GM18909 (cell line): ENCODE data around the gene ABHD17C.

ENCODE experiments used
- ATAC-seq: cut with Tn5 transposase; IDR thresholded peaks from one replicate; pipeline ENCODE4 v1.9.1; 2021; ENCODE audit warnings: mild to moderate bottlenecking; ENCODE audit not compliant: unreplicated experiment, poor library complexity

ABHD17C gene

GRCh38 chr15:80779658-80780415 lies 84.7 kb downstream of the ABHD17C start:
- no peak for ATAC-seq

- ATAC-seq = no peak
Observed at GRCh38 chr15:80780416-80781221, 85.5 kb downstream of the ABHD17C start.

- no peak for ATAC-seq
Observed at GRCh38 chr15:80783260-80783659, 88.2 kb downstream of the ABHD17C start.

- no peak for ATAC-seq
Observed at GRCh38 chr15:80785335-80785734, 90.2 kb downstream of the ABHD17C start.

GRCh38 chr15:80785811-80786354 lies 90.8 kb downstream of the ABHD17C start:
- ATAC-seq = no peak

- ATAC-seq = no peak
Observed at GRCh38 chr15:80787316-80787715, 92.2 kb downstream of the ABHD17C start.

- ATAC-seq = no peak
Observed at GRCh38 chr15:80788536-80788935, 93.4 kb downstream of the ABHD17C start.

GRCh38 chr15:80789296-80789695 lies 94.2 kb downstream of the ABHD17C start:
- ATAC-seq = no peak

- ATAC-seq = no peak
Observed at GRCh38 chr15:80789796-80790195, 94.7 kb downstream of the ABHD17C start.

- ATAC-seq = no peak
Observed at GRCh38 chr15:80790236-80790635, 95.1 kb downstream of the ABHD17C start.

- ATAC-seq = no peak
Observed at GRCh38 chr15:80791004-80791403, 95.9 kb downstream of the ABHD17C start.

GRCh38 chr15:80796407-80796806 lies 101.3 kb downstream of the ABHD17C start:
- no peak for ATAC-seq

- no peak for ATAC-seq
Observed at GRCh38 chr15:80798911-80799310, 103.8 kb downstream of the ABHD17C start.

GRCh38 chr15:80800067-80800466 lies 105.0 kb downstream of the ABHD17C start:
- ATAC-seq = no peak

- no peak for ATAC-seq
Observed at GRCh38 chr15:80801891-80802680, 107.0 kb downstream of the ABHD17C start.

GRCh38 chr15:80803580-80804525 lies 108.7 kb downstream of the ABHD17C start:
- no peak for ATAC-seq

- ATAC-seq = no peak
Observed at GRCh38 chr15:80804970-80805495, 109.9 kb downstream of the ABHD17C start.
